Astrocyte of the cerebellum (primary cell): Measurements from ENCODE around the gene RASA4B.
"Not testable (repeated sequence)": the region's sequence is repeated elsewhere in the genome, so short reads cannot be mapped to it uniquely, and the experiment has no call there.

ENCODE experiments used
- DNase-seq: peaks from one replicate; pipeline ENCODE4 v3.0.0-alpha.2; 2011; ENCODE audit warnings: low read depth
- H3K4me3 ChIP-seq: 2 replicates; pipeline ENCODE4 v1.5.1; 2011; ENCODE audit warnings: mild to moderate bottlenecking, low read depth, low read length, moderate library complexity
- in situ Hi-C: cut with HindIII; loops from 2 replicates; pipeline ENCODE4 v1.10.0; 2017; ENCODE audit warnings: low sequenced_read_pairs

RASA4B gene

DNA sequence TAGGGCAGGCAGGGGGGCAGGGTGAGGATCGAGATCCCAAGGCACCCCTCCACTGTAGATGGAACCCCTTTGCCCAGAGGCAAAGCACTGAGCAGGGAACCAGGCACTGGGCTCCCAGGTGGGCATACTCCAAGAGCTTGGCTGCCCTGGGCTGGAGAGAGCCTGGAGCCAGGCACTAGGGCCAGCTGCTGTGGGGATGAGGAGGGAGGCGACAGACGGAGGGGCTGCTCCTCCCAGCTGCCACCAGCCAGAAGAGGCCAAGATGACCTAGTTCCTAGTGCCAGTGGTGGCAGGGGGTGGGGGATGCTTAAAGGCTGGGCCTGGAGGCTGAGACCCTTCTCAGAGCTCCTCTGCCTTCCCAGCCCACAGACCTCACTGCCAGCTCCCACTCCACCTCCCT lies 1.7 kb downstream of the RASA4B start:
- DNase-seq, H3K4me3 ChIP-seq, in situ Hi-C loops: not testable (repeated sequence)

DNA sequence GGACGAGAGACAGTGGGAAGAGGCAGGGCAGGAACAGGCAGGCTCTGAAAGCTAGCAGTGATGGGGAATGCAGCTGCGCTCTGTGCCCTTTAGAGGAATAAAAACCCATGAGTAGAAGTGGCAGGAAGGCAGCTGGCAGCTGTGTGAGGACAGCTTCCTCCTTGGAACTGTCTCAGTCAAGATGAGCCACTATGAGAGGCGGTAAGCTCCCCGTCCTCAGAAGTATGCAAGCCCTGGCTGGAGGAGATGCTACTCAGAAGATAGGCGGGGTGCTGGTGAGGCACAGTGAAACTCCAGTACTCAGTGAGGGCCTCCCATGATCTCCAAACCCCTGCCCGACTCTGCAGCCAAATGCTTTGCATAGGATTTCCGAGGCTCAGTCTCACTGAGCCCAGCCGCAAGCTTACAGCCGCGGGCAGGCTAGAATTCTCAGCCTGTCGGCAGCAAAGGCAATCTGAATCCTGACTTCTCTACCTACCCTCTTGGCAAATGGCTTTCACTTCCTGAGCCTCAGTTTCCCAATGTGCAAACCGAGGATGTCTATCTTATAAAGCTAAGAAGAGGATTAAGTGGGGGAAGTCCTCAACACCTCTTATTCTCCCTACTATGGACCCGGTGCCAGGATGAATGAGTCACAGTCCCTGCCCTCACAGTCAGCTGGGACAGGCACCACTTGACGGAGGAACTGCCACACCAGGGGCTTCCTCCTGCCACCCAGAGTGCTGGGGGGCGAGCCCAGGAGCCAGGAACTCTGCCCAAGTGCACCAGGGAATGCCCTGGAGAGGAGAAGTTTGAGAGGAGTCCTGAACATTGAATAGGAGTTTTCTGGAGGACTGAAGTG lies 2.5 kb downstream of the RASA4B start:
- H3K4me3 ChIP-seq, in situ Hi-C loops, DNase-seq: not testable (repeated sequence)

GRCh38 chr7:102512642-102513221 lies 4.8 kb downstream of the RASA4B start:
- peak; percentile 56 for DNase-seq
- in situ Hi-C loops: not testable (repeated sequence)
- peak overlapping the region; percentile 18 for H3K4me3 ChIP-seq

DNA sequence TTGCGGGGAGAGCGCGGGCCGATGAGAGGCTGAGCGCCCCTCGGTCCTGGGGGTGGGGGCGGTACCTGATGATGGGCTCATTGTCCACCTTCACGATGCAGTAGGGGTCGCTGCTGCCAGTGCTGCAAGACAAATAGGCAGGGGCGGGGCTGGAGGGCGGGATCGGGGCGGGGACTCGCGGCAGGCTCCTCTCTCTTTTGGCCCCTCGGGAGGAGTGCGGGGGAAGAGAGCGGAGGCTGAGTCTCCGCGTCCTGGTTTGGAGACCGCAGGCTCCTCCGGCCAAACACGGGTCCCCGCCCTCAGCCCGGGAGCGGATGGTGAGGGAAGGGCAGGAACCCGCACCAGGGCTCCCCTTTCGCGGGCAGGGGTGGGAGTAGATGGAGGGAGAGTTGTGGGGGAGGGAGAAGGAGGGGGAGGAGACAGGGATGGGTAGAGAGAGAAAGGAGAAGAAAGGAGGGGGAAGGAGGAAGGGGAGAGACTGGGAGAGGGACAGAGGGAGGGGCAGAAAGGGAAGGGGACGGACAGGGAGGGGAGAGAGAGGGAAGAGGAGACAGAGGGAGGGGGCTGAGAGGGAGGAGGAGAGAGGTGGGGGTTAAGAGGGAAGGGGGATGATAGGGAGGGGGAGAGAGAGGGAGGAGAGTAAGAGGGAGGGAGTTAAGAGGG lies 5.6 kb downstream of the RASA4B start:
- DNase-seq, in situ Hi-C loops: not testable (repeated sequence)
- peak overlapping the region; percentile 18 for H3K4me3 ChIP-seq

GRCh38 chr7:102510575-102510974 lies 7.0 kb downstream of the RASA4B start:
- DNase-seq, in situ Hi-C loops, H3K4me3 ChIP-seq: not testable (repeated sequence)

- DNase-seq, H3K4me3 ChIP-seq, in situ Hi-C loops: not testable (repeated sequence)
Measured at GRCh38 chr7:102507410-102508088, 10.0 kb downstream of the RASA4B start.

- in situ Hi-C loops, DNase-seq: not testable (repeated sequence)
Measured at GRCh38 chr7:102505298-102506185, 12.0 kb downstream of the RASA4B start.

GRCh38 chr7:102503141-102503540 lies 14.4 kb downstream of the RASA4B start:
- in situ Hi-C loops, H3K4me3 ChIP-seq, DNase-seq: not testable (repeated sequence)

More at GRCh38 chr7:102505298-102506185, 12.0 kb downstream of the RASA4B start:
- H3K4me3 ChIP-seq: not testable (repeated sequence)

GRCh38 chr7:102498321-102498720 lies 19.3 kb downstream of the RASA4B start:
- H3K4me3 ChIP-seq, DNase-seq, in situ Hi-C loops: not testable (repeated sequence)

DNA sequence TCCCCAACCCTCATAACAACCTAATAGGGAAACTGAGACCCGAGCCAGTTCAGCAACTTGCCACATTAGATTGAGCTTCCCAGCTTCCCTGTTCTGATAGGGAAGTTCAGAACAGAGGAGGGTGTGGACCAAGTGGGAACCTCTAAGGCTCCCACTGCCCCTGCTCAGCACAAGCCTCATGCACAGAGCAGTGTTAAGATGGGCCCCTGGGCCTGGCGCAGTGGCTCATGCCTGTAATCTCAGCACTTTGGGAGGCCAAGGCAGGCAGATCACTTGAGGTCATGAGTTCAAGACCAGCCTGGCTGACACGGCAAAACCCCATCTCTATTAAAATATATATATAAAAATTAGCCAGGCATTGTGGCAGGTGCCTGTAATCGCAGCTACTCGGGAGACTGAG lies 20.3 kb downstream of the RASA4B start:
- in situ Hi-C loops, H3K4me3 ChIP-seq, DNase-seq: not testable (repeated sequence)

GRCh38 chr7:102496861-102497260 lies 20.7 kb downstream of the RASA4B start:
- DNase-seq, H3K4me3 ChIP-seq, in situ Hi-C loops: not testable (repeated sequence)

DNA sequence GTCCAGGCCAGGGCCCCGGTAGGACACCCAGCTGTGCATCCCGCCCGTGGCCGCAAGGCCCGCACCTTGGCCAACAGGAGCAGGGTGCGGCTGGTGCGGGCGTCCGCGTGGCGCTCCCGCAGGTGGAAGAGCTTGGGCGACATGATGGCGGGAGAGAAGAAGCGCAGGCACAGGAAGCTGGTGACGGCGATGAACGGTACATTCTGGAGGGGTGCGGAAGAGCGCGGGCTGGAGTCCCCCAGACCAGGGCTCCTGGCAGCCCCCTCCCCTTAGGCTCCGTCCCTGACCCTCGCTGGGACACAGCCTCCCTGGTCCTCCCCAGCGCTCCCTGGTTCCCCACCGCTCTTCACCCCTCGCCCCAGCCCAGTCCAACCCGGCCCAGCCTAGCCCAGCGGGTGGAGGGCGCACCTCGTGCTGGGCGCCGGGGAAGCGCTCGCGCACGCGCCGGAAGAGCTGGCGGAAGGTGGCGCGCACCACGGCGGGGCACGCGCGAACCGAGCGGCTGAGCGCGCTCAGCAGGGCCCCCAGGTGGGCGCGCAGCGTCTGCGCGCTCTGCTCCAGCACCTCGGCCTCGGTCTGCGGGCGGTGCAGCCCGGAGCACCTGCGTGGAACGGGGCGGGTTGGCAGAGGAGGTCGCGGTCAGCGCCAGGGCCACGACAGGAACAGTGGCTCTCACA lies 23.0 kb downstream of the RASA4B start:
- H3K4me3 ChIP-seq, DNase-seq, in situ Hi-C loops: not testable (repeated sequence)

GRCh38 chr7:102494026-102494425 lies 23.6 kb downstream of the RASA4B start:
- H3K4me3 ChIP-seq, DNase-seq, in situ Hi-C loops: not testable (repeated sequence)

DNA sequence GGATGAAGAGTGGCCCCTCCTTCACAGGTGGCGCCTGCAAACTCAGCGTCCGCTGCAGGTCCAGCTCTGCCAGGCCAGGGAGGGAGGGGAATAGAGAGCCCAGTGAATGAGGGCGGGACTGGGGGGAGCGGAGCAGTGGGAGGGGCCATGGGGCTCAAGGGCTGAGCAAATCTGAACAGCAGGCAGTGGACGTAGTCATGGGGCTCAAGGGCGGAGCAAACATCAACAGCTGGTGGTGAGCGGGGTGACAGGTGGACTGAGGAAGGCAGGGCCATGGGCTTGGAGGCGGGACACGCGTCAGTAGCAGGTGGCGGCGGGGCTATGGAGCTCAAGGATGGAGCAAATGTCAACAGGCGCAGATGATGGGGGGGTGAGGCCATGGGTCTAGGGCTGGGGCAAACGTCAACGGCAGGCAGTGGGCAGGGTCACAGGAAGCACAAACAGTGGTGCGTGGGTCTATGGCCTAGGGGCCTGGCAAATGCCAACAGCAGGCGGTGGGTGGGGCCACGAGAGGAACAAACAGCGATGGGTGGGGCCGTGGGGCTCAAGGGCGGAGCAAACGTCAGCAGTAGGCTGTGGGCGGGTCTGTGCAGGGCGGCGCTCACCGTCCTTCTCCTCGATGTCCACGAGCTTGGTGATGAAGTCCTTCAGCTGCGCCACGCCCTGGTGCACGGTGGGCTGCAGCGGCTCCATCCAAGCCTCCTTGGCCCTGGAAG lies 24.2 kb downstream of the RASA4B start:
- DNase-seq, H3K4me3 ChIP-seq, in situ Hi-C loops: not testable (repeated sequence)

GRCh38 chr7:102490529-102491075 lies 27.0 kb downstream of the RASA4B start:
- in situ Hi-C loops, H3K4me3 ChIP-seq, DNase-seq: not testable (repeated sequence)
